ENCODE measurements around the gene MAP6.

DNA sequence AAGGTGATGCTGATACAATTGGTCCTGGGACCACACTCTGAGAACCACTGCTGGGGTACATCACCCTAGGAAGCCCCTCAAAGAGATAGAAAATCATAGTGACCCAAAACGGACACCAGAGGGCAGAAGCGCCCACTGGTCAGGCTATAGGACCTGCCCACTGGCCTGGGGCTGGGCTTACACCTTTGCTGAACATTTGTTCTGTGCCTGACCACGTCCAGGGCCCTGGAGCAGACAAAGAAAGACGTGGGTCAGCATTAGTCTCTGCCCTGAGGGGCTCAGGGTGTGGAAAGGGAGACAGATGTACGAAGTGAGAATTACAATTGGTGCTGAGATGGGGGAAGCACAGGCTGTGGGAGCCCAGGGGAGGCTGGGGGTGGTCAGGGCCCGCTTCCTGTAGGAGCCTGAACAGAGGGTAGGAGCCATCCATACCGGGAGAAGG lies 121.2 kb downstream of the MAP6 start:
- TF ChIP-seq POLR2A (IDR thresholded peaks at IDR 0.05; ENCODE audit: low read depth, low read length) (no peak), POLR2AphosphoS5 (IDR thresholded peaks at IDR 0.05; ENCODE audit: low read depth, low read length) (no peak)

Measured in GM12891 (cell line).